Mesenchymal stem cell (in vitro differentiated cells and primary cell): ENCODE measurements around the gene DERL3.

Experiments used
- DNase-seq: peaks from one replicate; pipeline ENCODE4 v3.0.0-alpha.2; 2013
- H2AFZ ChIP-seq: one replicate; pipeline ENCODE4 v1.6.1; 2013; ENCODE audit warnings: low read depth, mild to moderate bottlenecking, control low read depth, inconsistent platforms, low read length, moderate library complexity
- H2AK5ac ChIP-seq: 2 replicates; pipeline ENCODE4 v1.6.1; 2013; ENCODE audit warnings: low read length, moderate library complexity, mild to moderate bottlenecking, inconsistent platforms; ENCODE audit not compliant: severe bottlenecking
- H2BK120ac ChIP-seq: one replicate; pipeline ENCODE4 v1.6.1; 2013; ENCODE audit warnings: low read depth, mild to moderate bottlenecking, inconsistent platforms, low read length, moderate library complexity
- H2BK12ac ChIP-seq, 2 experiments: one replicate each; pipeline ENCODE4 v1.6.1; 2013; ENCODE audit warnings: inconsistent platforms in 2 of 2, low read length in 2 of 2, mild to moderate bottlenecking in 2 of 2, moderate library complexity in 2 of 2, control low read depth in 1 of 2
- H2BK15ac ChIP-seq: one replicate; pipeline ENCODE4 v1.6.1; 2013; ENCODE audit warnings: mild to moderate bottlenecking, low read depth, inconsistent platforms; ENCODE audit not compliant: poor library complexity, severe bottlenecking
- H2BK5ac ChIP-seq: 2 replicates; pipeline ENCODE4 v1.6.1; 2013; ENCODE audit warnings: low read depth, mild to moderate bottlenecking, low read length, control low read depth, inconsistent platforms; ENCODE audit not compliant: poor library complexity, severe bottlenecking
- H3K14ac ChIP-seq, 2 experiments: one replicate each; pipeline ENCODE4 v1.6.1; 2013; ENCODE audit warnings: inconsistent platforms in 2 of 2, low read length in 2 of 2, control low read depth in 1 of 2, mild to moderate bottlenecking in 1 of 2, moderate library complexity in 1 of 2
- H3K18ac ChIP-seq, 2 experiments: one replicate each; pipeline ENCODE4 v1.6.1; 2013; ENCODE audit warnings: inconsistent platforms in 2 of 2, low read length in 2 of 2, control low read depth in 1 of 2, low read depth in 1 of 2, mild to moderate bottlenecking in 1 of 2
- H3K23ac ChIP-seq, 2 experiments: one replicate each; pipeline ENCODE4 v1.6.1; 2013; ENCODE audit warnings: inconsistent platforms in 2 of 2, low read length in 2 of 2, mild to moderate bottlenecking in 2 of 2, moderate library complexity in 2 of 2, control low read depth in 1 of 2
- H3K27ac ChIP-seq: 2 replicates; pipeline ENCODE4 v1.5.1; 2013; ENCODE audit warnings: mild to moderate bottlenecking, moderate library complexity, low read length, control low read depth, inconsistent platforms; ENCODE audit not compliant: poor library complexity, severe bottlenecking
- H3K27me3 ChIP-seq, 2 experiments: 2 replicates each; pipeline versions ENCODE4 v1.6.1 to v1.7.0; 2013; ENCODE audit warnings: low read length in 2 of 2, mild to moderate bottlenecking in 2 of 2, moderate library complexity in 2 of 2, control low read depth in 1 of 2, inconsistent platforms in 1 of 2; ENCODE audit not compliant: control insufficient read depth in 1 of 2, insufficient read depth in 1 of 2
- H3K36me3 ChIP-seq, 2 experiments: 2 replicates each; pipeline versions ENCODE4 v1.6.1 to v1.7.0; 2013; ENCODE audit warnings: low read length in 2 of 2, control low read depth in 1 of 2, inconsistent platforms in 1 of 2, low read depth in 1 of 2, mild to moderate bottlenecking in 1 of 2; ENCODE audit not compliant: insufficient read depth in 2 of 2, control insufficient read depth in 1 of 2
- H3K4ac ChIP-seq, 2 experiments: one replicate each; pipeline ENCODE4 v1.6.1; 2013; ENCODE audit warnings: inconsistent platforms in 2 of 2, low read length in 2 of 2, mild to moderate bottlenecking in 2 of 2, moderate library complexity in 2 of 2, control low read depth in 1 of 2, low read depth in 1 of 2
- H3K4me1 ChIP-seq: 2 replicates; pipeline ENCODE4 v1.6.1; 2013; ENCODE audit warnings: low read depth, low read length, control low read depth; ENCODE audit not compliant: control insufficient read depth, insufficient read depth
- H3K4me2 ChIP-seq: 2 replicates; pipeline ENCODE4 v1.6.1; 2013; ENCODE audit warnings: low read length, mild to moderate bottlenecking, inconsistent platforms; ENCODE audit not compliant: poor library complexity, severe bottlenecking
- H3K4me3 ChIP-seq, 2 experiments: 2 replicates each; pipeline versions ENCODE4 v1.5.1 to v1.7.0; 2013; ENCODE audit warnings: low read length in 2 of 2, mild to moderate bottlenecking in 2 of 2, control low read depth in 1 of 2, low read depth in 1 of 2; ENCODE audit not compliant: insufficient read depth in 1 of 2
- H3K79me1 ChIP-seq: replicated peaks from 2 replicates; pipeline ENCODE4 v1.6.1; 2013; ENCODE audit warnings: mild to moderate bottlenecking, control low read depth, low read length, inconsistent platforms; ENCODE audit not compliant: poor library complexity, severe bottlenecking
- H3K9ac ChIP-seq: 2 replicates; pipeline ENCODE4 v1.7.0; 2013; ENCODE audit warnings: mild to moderate bottlenecking, low read length, moderate library complexity
- H3K9me3 ChIP-seq: 2 replicates; pipeline ENCODE4 v1.7.0; 2013; ENCODE audit warnings: mild to moderate bottlenecking, low read length; ENCODE audit not compliant: control insufficient read depth
- H4K8ac ChIP-seq: one replicate; pipeline ENCODE4 v1.6.1; 2013; ENCODE audit warnings: inconsistent platforms, mild to moderate bottlenecking, low read length, moderate library complexity
- H4K91ac ChIP-seq: one replicate; pipeline ENCODE4 v1.6.1; 2013; ENCODE audit warnings: mild to moderate bottlenecking, low read length, inconsistent platforms
- WGBS: methylation state at CpG from one replicate; pipeline ENCODE4 v1.1.7; 2013; ENCODE audit warnings: mixed read lengths; 5-methylcytosine and 5-hydroxymethylcytosine counted together

The DERL3 gene

GRCh38 chr22:23827351-23827995 is 11.3 kb downstream of the DERL3 start:
- Histone ChIP-seq H3K18ac (peak overlapping the region in 1 of 2 experiments; percentile 31), H3K9me3 (no peaks in the 10 kb centered on the region), H2AFZ (no peak overlapping the region), H3K4me3 (no peak overlapping the region), H3K23ac (no peak overlapping the region), H2BK15ac (peak overlapping the region; percentile 6), H3K9ac (no peak overlapping the region), H4K8ac (no peak overlapping the region), H3K27ac (peak overlapping the region; percentile 4), H3K36me3 (peaks cover 73 to 80% of the 10 kb centered on the region in 2 experiments), H3K27me3 (no peaks in the 10 kb centered on the region), H3K4me2 (no peak overlapping the region), H2BK120ac (peak overlapping the region; percentile 21), H2BK5ac (no peak overlapping the region), H3K14ac (no peak overlapping the region), H2AK5ac (peak overlapping the region; percentile 33), H3K4ac (peak overlapping the region; percentile 63 to 94), H2BK12ac (peak overlapping the region in 1 of 2 experiments; percentile 60), H3K4me1 (peaks cover 37% of the 10 kb centered on the region), H4K91ac (peak overlapping the region; percentile 92), H3K79me1 (peaks cover 47% of the 10 kb centered on the region)
- no peak for DNase-seq
- 87% methylated on average over 8 of the region's 11 CpGs for WGBS

DNA sequence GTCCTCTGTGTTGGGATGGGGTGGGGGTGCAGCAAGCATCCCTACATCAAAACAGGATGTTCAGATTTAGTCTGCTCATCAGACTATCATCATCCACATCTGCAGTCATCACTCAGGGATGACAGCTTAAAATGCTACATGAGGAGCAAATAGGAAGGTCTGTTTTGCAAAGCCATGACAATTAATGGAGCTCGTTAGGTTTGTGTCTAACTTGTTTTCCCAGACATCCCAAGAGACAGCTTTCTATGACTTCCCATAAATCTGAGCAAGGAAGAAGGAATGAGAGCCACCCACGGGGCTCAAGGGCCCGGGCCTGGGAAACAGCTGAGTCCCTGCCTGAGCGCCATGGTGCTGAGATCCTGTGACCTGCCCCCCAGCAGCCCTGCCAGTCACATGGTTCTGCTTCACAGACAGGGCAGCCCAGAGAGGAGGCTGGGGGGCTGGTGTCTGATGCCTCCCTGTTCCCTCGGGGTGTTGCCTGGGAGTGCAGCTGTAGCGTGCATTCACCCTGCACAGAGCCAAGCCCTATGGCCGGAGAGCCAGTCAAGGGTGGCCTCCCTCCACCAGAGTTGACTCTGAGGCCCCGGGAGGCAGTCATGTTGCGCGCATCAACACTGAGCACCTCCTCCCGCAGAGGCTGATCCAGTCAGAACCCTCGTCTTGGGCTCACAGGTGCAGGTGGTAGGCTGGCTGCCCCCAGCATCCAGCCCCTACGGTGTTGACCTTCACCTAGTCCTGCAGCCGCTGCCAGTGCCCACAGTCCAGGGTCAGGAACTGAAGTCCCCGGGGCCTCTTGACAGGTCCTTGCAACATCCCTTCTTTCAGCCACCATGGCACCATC is 12.1 kb downstream of the DERL3 start:
- peak overlapping the region; percentile 92 for H4K91ac ChIP-seq
- no peak overlapping the region for H3K23ac ChIP-seq
- no peaks in the 10 kb centered on the region for H3K9me3 ChIP-seq
- H3K14ac ChIP-seq: peak overlapping the region in 1 of 2 experiments; percentile 37
- peak overlapping the region; percentile 63 to 94 for H3K4ac ChIP-seq
- peak overlapping the region; percentile 53 for H2BK5ac ChIP-seq
- peak overlapping the region; percentile 24 for H3K9ac ChIP-seq
- H2BK120ac ChIP-seq: peak overlapping the region; percentile 21
- no peak overlapping the region for H3K4me2 ChIP-seq
- peaks cover 40% of the 10 kb centered on the region for H3K4me1 ChIP-seq
- H3K36me3 ChIP-seq: peaks cover 80 to 81% of the 10 kb centered on the region in 2 experiments
- H3K27me3 ChIP-seq: no peaks in the 10 kb centered on the region
- H2AK5ac ChIP-seq: peak overlapping the region; percentile 70
- H3K27ac ChIP-seq: peak overlapping the region; percentile 45
- peak overlapping the region in 1 of 2 experiments; percentile 11 for H2BK12ac ChIP-seq
- H2AFZ ChIP-seq: no peak overlapping the region
- DNase-seq: peak; percentile 70
- H4K8ac ChIP-seq: peak overlapping the region; percentile 59
- WGBS: 67% methylated on average over 15 of the region's 15 CpGs
- H3K4me3 ChIP-seq: no peak overlapping the region
- H3K79me1 ChIP-seq: peaks cover 47% of the 10 kb centered on the region
- H3K18ac ChIP-seq: peak overlapping the region; percentile 34 to 58
- no peak overlapping the region for H2BK15ac ChIP-seq

GRCh38 chr22:23825246-23825905 is 13.4 kb downstream of the DERL3 start:
- Histone ChIP-seq H3K18ac (peak overlapping the region; percentile 74 to 88), H2BK15ac (peak overlapping the region; percentile 58), H3K79me1 (peaks cover 46% of the 10 kb centered on the region), H3K27me3 (no peaks in the 10 kb centered on the region), H3K27ac (peak overlapping the region; percentile 57), H3K4ac (peak overlapping the region; percentile 70 to 95), H3K4me3 (no peak overlapping the region), H3K4me1 (peaks cover 40% of the 10 kb centered on the region), H3K23ac (no peak overlapping the region), H3K9ac (peak overlapping the region; percentile 57), H2AFZ (no peak overlapping the region), H4K91ac (peak overlapping the region; percentile 99), H4K8ac (peak overlapping the region; percentile 95), H2AK5ac (peak overlapping the region; percentile 93), H3K4me2 (no peak overlapping the region), H2BK5ac (peak overlapping the region; percentile 88), H2BK12ac (peak overlapping the region; percentile 76 to 99), H3K9me3 (no peaks in the 10 kb centered on the region), H2BK120ac (peak overlapping the region; percentile 91), H3K36me3 (peaks cover 82 to 83% of the 10 kb centered on the region in 2 experiments), H3K14ac (peak overlapping the region in 1 of 2 experiments; percentile 71)
- 93% methylated on average over 12 of the region's 12 CpGs for WGBS
- DNase-seq: no peak
